GM12864 (cell line): ENCODE results near the gene DAPK2.

Source experiments
- DNase-seq: peaks from one replicate; pipeline ENCODE4 v3.0.0-alpha.2; 2011; ENCODE audit warnings: low read depth
- H3K4me3 ChIP-seq: 2 replicates; pipeline ENCODE4 v1.5.1; 2011; ENCODE audit warnings: mild to moderate bottlenecking, low read depth, low read length, control low read depth
- CTCF ChIP-seq: IDR thresholded peaks from 2 replicates; pipeline ENCODE4 v1.5.1; 2011; ENCODE audit warnings: low read depth, mild to moderate bottlenecking, moderate library complexity, low read length, control low read depth, inconsistent platforms; ENCODE audit errors: missing control alignments

Gene DAPK2

GRCh38 chr15:63983061-63983711, 63.1 kb downstream of the DAPK2 start:
- no peak overlapping the region for H3K4me3 ChIP-seq
- no peak for TF ChIP-seq CTCF
- no peak for DNase-seq

DNA sequence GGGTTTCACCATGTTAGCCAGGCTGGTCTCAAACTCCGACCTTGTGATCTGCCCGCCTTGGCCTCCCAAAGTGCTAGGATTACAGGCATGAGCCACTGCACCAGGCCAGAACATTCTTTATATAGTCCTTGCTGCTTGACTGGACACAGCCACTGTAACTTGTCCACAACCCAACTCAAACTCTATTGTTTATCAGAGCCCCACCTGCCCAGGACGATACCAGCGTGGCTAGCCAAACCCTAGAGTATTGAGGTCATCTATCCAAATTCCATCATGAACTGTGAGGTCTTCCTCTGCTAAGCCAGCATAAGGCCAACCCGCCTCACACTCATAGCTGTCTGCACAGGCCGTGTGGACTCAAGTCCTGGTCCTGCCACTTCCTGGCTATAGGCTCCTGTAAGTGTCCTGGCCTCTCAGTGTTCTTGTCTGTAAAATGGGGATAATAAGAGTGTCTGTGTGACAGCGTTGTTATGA, 63.9 kb downstream of the DAPK2 start:
- no peak for TF ChIP-seq CTCF
- DNase-seq: no peak
- H3K4me3 ChIP-seq: no peak overlapping the region

GRCh38 chr15:63981596-63982320, 64.5 kb downstream of the DAPK2 start:
- no peak overlapping the region for H3K4me3 ChIP-seq
- TF ChIP-seq CTCF: no peak
- DNase-seq: no peak

GRCh38 chr15:63979262-63979793, 67.0 kb downstream of the DAPK2 start:
- no peak for TF ChIP-seq CTCF
- H3K4me3 ChIP-seq: no peak overlapping the region
- DNase-seq: no peak

GRCh38 chr15:63978511-63979261, 67.6 kb downstream of the DAPK2 start:
- no peak overlapping the region for H3K4me3 ChIP-seq
- no peak for DNase-seq
- no peak for TF ChIP-seq CTCF

GRCh38 chr15:63977119-63977518, 69.2 kb downstream of the DAPK2 start:
- DNase-seq: no peak
- no peak overlapping the region for H3K4me3 ChIP-seq
- TF ChIP-seq CTCF: no peak
